ENCODE results near the gene ORMDL3. TPM values are rescaled to one million over a fixed set of nuclear protein-coding genes. Genes with fewer than 3 reads are reported as not detected.

The ORMDL3 gene
- total RNA-seq, 2 experiments from 2014 or later, result 62.6 to 65.9 TPM

DNA sequence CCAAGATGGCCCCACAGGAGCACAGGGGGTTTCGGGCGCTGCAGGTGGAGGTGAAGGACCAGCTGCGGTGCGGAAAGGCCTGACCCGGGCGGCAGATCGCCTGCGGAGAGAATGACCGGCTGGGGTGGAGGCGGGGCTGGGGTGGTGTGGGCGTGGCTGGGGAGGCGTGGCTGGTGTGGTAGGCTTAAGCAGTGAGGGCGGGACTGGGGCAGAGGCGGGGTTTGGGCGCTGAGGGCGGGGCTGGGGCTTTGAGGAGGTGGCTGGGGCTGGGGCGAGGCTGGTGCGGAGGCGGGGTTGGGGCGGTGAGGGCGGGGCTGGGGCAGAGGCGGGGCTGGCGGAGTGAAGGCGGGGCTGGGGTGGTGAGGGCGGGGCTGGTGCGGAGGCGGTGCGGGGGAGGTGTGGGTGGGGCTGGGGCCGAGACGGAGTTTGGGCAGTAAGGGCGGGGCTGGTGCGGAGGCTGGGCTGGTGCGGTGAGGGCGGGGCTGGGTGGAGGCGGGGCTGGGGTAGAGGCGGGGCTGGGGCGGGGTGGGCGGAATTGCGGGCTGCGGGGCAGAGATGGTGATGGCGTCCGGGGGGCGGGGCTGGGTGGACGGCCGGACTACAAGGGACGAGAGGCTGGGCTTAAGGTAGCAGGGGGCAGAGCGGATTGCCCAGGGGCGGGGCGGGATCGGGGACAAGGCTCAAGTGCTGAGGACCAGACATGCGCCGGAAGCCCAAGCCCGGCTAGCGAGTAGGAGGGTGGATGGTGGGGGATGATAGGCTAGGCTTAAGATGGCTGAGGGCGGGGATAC, 25.5 kb upstream of the ORMDL3 start:
- DNase-seq (ENCODE audit: low spot score), result peak; percentile 92
- Histone ChIP-seq H3K27ac (ENCODE audit: low read depth, low read length, poor library complexity, severe bottlenecking) (peak overlapping the region; percentile 9), H4K20me1 (ENCODE audit: insufficient read depth, low read length) (no peaks in the 10 kb centered on the region), H3K36me3 (ENCODE audit: insufficient read depth, low read length) (no peaks in the 10 kb centered on the region), H3K9me3 (ENCODE audit: low read length) (no peaks in the 10 kb centered on the region), H3K4me1 (ENCODE audit: insufficient read depth, low read length, poor library complexity, severe bottlenecking) (peaks cover 25% of the 10 kb centered on the region), H3K79me2 (ENCODE audit: insufficient read depth, low read depth, low read length) (no peaks in the 10 kb centered on the region), H3K4me2 (ENCODE audit: low read length) (peak overlapping the region; percentile 83), H2AFZ (ENCODE audit: low read length) (peak overlapping the region; percentile 43), H3K4me3 (ENCODE audit: low read depth, low read length, poor library complexity, severe bottlenecking) (peak overlapping the region; percentile 66), H3K9me2 (ENCODE audit: insufficient read depth, low read length) (no peaks in the 10 kb centered on the region)
- ChIA-PET POLR2A (interaction anchor here (1.0 kb wide), 1 partner anchor 177 kb away, joined by 5 read pairs; no protein-coding TSS in a partner anchor), CTCF (ENCODE audit: unreplicated experiment) (interaction anchor here (1.2 kb wide), 1 partner anchor 13 kb away, joined by 4 read pairs; no protein-coding TSS in a partner anchor)
- no peak for TF ChIP-seq EZH2phosphoT487 (IDR thresholded peaks at IDR 0.05; ENCODE audit: borderline replicate concordance, low read depth, low read length)
- TF ChIP-seq, protein P1, sequence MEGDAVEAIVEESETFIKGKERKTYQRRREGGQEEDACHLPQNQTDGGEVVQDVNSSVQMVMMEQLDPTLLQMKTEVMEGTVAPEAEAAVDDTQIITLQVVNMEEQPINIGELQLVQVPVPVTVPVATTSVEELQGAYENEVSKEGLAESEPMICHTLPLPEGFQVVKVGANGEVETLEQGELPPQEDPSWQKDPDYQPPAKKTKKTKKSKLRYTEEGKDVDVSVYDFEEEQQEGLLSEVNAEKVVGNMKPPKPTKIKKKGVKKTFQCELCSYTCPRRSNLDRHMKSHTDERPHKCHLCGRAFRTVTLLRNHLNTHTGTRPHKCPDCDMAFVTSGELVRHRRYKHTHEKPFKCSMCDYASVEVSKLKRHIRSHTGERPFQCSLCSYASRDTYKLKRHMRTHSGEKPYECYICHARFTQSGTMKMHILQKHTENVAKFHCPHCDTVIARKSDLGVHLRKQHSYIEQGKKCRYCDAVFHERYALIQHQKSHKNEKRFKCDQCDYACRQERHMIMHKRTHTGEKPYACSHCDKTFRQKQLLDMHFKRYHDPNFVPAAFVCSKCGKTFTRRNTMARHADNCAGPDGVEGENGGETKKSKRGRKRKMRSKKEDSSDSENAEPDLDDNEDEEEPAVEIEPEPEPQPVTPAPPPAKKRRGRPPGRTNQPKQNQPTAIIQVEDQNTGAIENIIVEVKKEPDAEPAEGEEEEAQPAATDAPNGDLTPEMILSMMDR (conservative IDR thresholded peaks at IDR 0.05; ENCODE audit: low read length), result no peak
- intact Hi-C loops (cut with micrococcal nuclease; ENCODE audit: unreplicated experiment), result loop anchor here (2.0 to 10.0 kb wide), 2 partner anchors 26 to 198 kb away; partner anchors contain the start of genes LRRC3C and ORMDL3
- BruUV-seq (replicated peaks), result no TSS peak

- Histone ChIP-seq H2AFZ (ENCODE audit: low read length) (peak overlapping the region; percentile 43; the same call in 1 of the 2 replicates), H3K9me3 (ENCODE audit: low read length) (no peaks in the 10 kb centered on the region), H3K36me3 (ENCODE audit: insufficient read depth, low read length) (no peaks in the 10 kb centered on the region), H3K4me1 (ENCODE audit: insufficient read depth, low read length, poor library complexity, severe bottlenecking) (peaks cover 26% of the 10 kb centered on the region), H3K79me2 (ENCODE audit: insufficient read depth, low read depth, low read length) (no peaks in the 10 kb centered on the region), H3K27ac (ENCODE audit: low read depth, low read length, poor library complexity, severe bottlenecking) (no peak overlapping the region), H3K4me3 (ENCODE audit: low read depth, low read length, poor library complexity, severe bottlenecking) (peak overlapping the region; percentile 60), H4K20me1 (ENCODE audit: insufficient read depth, low read length) (no peaks in the 10 kb centered on the region), H3K4me2 (ENCODE audit: low read length) (peak overlapping the region; percentile 83), H3K9me2 (ENCODE audit: insufficient read depth, low read length) (no peaks in the 10 kb centered on the region)
- CTCF ChIA-PET (ENCODE audit: unreplicated experiment), result interaction anchor here (1.2 kb wide), 1 partner anchor 12 kb away, joined by 4 read pairs; no protein-coding TSS in a partner anchor
- POLR2A ChIA-PET, result interaction anchor here (1.0 kb wide), 1 partner anchor 176 kb away, joined by 5 read pairs; no protein-coding TSS in a partner anchor
- no TSS peak for BruUV-seq (replicated peaks)
- TF ChIP-seq EZH2phosphoT487 (IDR thresholded peaks at IDR 0.05; ENCODE audit: borderline replicate concordance, low read depth, low read length), result no peak
- TF ChIP-seq, protein P1 (conservative IDR thresholded peaks at IDR 0.05; ENCODE audit: low read length), result no peak
- intact Hi-C loops (cut with micrococcal nuclease; ENCODE audit: unreplicated experiment), result loop anchor here (2.0 to 10.0 kb wide), 2 partner anchors 25 to 197 kb away; partner anchors contain the start of genes LRRC3C and ORMDL3
- DNase-seq (ENCODE audit: low spot score), result no peak
These were observed 24.7 kb upstream of the ORMDL3 start for GRCh38 chr17:39951924-39952679.
